Loucy (cell line): ENCODE data around the gene OSBPL8.

ENCODE experiments used
- H2AFZ ChIP-seq: fragments of 200-600 bp; sonication (generic); 2 replicates; pipeline ENCODE4 v1.6.0; 2016; ENCODE audit warnings: antibody characterized with exemption, mild to moderate bottlenecking, low read length, moderate library complexity
- H3F3A ChIP-seq: fragments of 200-600 bp; 2 replicates; pipeline ENCODE4 v1.6.0; 2016; ENCODE audit warnings: antibody characterized with exemption, low read depth, mild to moderate bottlenecking
- H3K27me3 ChIP-seq: fragments of 200-600 bp; sonication (generic); 2 replicates; pipeline ENCODE4 v1.6.1; 2014; ENCODE audit warnings: low read length, mild to moderate bottlenecking; ENCODE audit not compliant: insufficient read depth, poor library complexity, severe bottlenecking
- H3K36me3 ChIP-seq: fragments of 200-600 bp; sonication (generic); 2 replicates; pipeline ENCODE4 v1.6.1; 2016; ENCODE audit warnings: low read length; ENCODE audit not compliant: insufficient read depth
- H3K4me1 ChIP-seq: fragments of 200-600 bp; sonication (generic); 2 replicates; pipeline ENCODE4 v1.5.1; 2014; ENCODE audit warnings: low read length, mild to moderate bottlenecking; ENCODE audit not compliant: insufficient read depth, poor library complexity, severe bottlenecking
- H3K4me2 ChIP-seq: fragments of 200-600 bp; sonication (generic); 2 replicates; pipeline ENCODE4 v1.6.0; 2014; ENCODE audit warnings: antibody characterized with exemption, low read length, low read depth, mild to moderate bottlenecking; ENCODE audit not compliant: poor library complexity, severe bottlenecking
- H3K4me3 ChIP-seq: fragments of 200-600 bp; sonication (generic); 2 replicates; pipeline ENCODE4 v1.5.1; 2014; ENCODE audit warnings: low read length, mild to moderate bottlenecking, mixed read lengths; ENCODE audit not compliant: poor library complexity, severe bottlenecking
- H3K79me2 ChIP-seq: fragments of 200-600 bp; sonication (generic); 2 replicates; pipeline ENCODE4 v1.6.1; 2014; ENCODE audit warnings: low read length; ENCODE audit not compliant: insufficient read depth
- H3K9ac ChIP-seq: fragments of 200-600 bp; sonication (generic); 2 replicates; pipeline ENCODE4 v1.6.0; 2014; ENCODE audit warnings: mild to moderate bottlenecking, low read depth, low read length, moderate library complexity; ENCODE audit not compliant: poor library complexity, severe bottlenecking
- H3K9me2 ChIP-seq: fragments of 200-600 bp; sonication (generic); replicated peaks from 2 replicates; pipeline ENCODE4 v1.6.1; 2016; ENCODE audit warnings: low read depth, low read length, mixed read lengths
- H3K9me3 ChIP-seq: fragments of 200-600 bp; sonication (generic); 2 replicates; pipeline ENCODE4 v1.6.1; 2014; ENCODE audit warnings: mild to moderate bottlenecking, antibody characterized with exemption, low read length, low read depth; ENCODE audit not compliant: insufficient read depth
- H4K20me1 ChIP-seq: fragments of 200-600 bp; sonication (generic); 2 replicates; pipeline ENCODE4 v1.6.0; 2014; ENCODE audit warnings: antibody characterized with exemption, low read length, mild to moderate bottlenecking; ENCODE audit not compliant: insufficient read depth, poor library complexity, severe bottlenecking
- CTCF ChIP-seq: fragments of 200-600 bp; sonication (generic); conservative IDR thresholded peaks from 2 replicates; pipeline ENCODE4 v1.5.1; 2014; ENCODE audit warnings: mild to moderate bottlenecking, antibody characterized with exemption, low read length
- EZH2phosphoT487 ChIP-seq: fragments of 200-600 bp; IDR thresholded peaks from 2 replicates; pipeline ENCODE4 v1.6.1; 2018; ENCODE audit warnings: antibody characterized with exemption, mild to moderate bottlenecking, moderate library complexity, borderline replicate concordance

The OSBPL8 gene

GRCh38 chr12:76422154-76422542 lies 137.4 kb downstream of the OSBPL8 start:
- Histone ChIP-seq H3K4me2 (no peak overlapping the region), H3K79me2 (peaks cover 40% of the 10 kb centered on the region), H3F3A (no peaks in the 10 kb centered on the region), H3K4me3 (no peak overlapping the region), H3K9me2 (no peaks in the 10 kb centered on the region), H3K9ac (no peak overlapping the region), H3K27me3 (no peaks in the 10 kb centered on the region), H3K36me3 (peaks cover 10% of the 10 kb centered on the region; the same call in 1 of the 2 replicates), H3K4me1 (no peaks in the 10 kb centered on the region), H2AFZ (no peak overlapping the region), H3K9me3 (peaks cover 9% of the 10 kb centered on the region), H4K20me1 (peaks cover 3% of the 10 kb centered on the region)
- no peak for TF ChIP-seq EZH2phosphoT487
- no peak for TF ChIP-seq CTCF

DNA sequence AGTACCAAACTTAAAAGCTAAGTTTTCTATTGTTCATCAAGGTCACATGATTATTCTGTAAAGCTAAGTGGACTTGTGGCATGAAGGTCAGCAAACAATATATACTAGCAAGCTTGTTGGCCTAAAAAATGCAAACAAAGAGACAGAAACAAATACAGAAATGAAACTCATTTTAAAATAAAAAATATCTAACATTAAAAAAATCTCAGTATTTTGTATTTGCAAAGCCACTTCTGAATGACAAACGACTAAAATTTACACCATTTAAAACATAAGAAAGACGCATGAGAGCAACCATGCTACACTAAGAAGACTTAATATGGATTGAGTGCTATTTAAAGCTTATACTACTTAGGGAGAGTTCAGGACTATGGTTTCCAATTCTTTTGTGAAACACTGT lies 138.5 kb downstream of the OSBPL8 start:
- H2AFZ ChIP-seq = no peak overlapping the region
- H3F3A ChIP-seq = no peaks in the 10 kb centered on the region
- no peak overlapping the region for H3K9ac ChIP-seq
- no peak overlapping the region for H3K4me3 ChIP-seq
- peaks cover 9% of the 10 kb centered on the region; the same call in 1 of the 2 replicates for H3K36me3 ChIP-seq
- peaks cover 3% of the 10 kb centered on the region for H4K20me1 ChIP-seq
- TF ChIP-seq EZH2phosphoT487 = no peak
- no peak for TF ChIP-seq CTCF
- peaks cover 9% of the 10 kb centered on the region for H3K9me3 ChIP-seq
- no peaks in the 10 kb centered on the region for H3K4me1 ChIP-seq
- peaks cover 34% of the 10 kb centered on the region for H3K79me2 ChIP-seq
- H3K4me2 ChIP-seq = no peak overlapping the region
- H3K9me2 ChIP-seq = no peaks in the 10 kb centered on the region
- H3K27me3 ChIP-seq = no peaks in the 10 kb centered on the region

DNA sequence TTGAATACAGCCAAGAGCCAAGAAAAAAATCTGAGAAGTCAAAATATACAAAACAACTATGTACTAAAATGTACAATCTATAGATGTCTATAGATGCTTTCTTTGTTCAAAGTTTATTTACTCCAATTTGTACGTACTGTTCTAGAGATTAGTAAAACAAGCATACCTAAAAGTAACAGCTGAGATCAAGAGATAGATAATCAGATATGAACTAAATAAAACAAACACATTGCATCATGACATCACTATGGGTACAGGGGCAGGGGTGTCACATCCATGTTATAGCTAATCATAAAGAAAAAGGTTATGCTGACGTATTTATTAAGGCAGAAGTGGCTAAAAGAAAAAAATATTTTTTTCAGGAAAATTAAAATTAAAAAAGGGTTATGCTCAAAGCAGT lies 139.3 kb downstream of the OSBPL8 start:
- Histone ChIP-seq H3K4me2 (no peak overlapping the region), H3F3A (no peaks in the 10 kb centered on the region), H3K79me2 (peaks cover 30% of the 10 kb centered on the region), H3K4me3 (no peak overlapping the region), H3K9me3 (peaks cover 6% of the 10 kb centered on the region), H3K9me2 (no peaks in the 10 kb centered on the region), H3K27me3 (no peaks in the 10 kb centered on the region), H3K4me1 (no peaks in the 10 kb centered on the region), H3K36me3 (peaks cover 1% of the 10 kb centered on the region; the same call in 1 of the 2 replicates), H4K20me1 (peaks cover 3% of the 10 kb centered on the region), H3K9ac (no peak overlapping the region), H2AFZ (no peak overlapping the region)
- TF ChIP-seq CTCF (no peak), EZH2phosphoT487 (no peak)
